WTC11 (cell line): Measurements from ENCODE around the gene POC1A. TPM values are rescaled to one million over a fixed set of nuclear protein-coding genes. Genes with fewer than 3 reads are reported as not detected.

Experiments
- ATAC-seq: fragments of 200-7000 bp; cut with Tn5 transposase; 2 replicates; pipeline ENCODE4 v1.10.0; 2021; ENCODE audit warnings: mild to moderate bottlenecking, moderate library complexity
- CTCF ChIA-PET: fragments of 300-600 bp; sonication (Branson Sonifier 250); formaldehyde crosslinking; loops from one replicate; lab custom pipeline; 2021; ENCODE audit warnings: antibody characterized with exemption; lab: Charles Lee
- POLR2A ChIA-PET: fragments of 350-600 bp; sonication (Branson Sonifier 250); formaldehyde crosslinking; loops from one replicate; lab custom pipeline; 2021; ENCODE audit warnings: antibody characterized with exemption; lab: Charles Lee
- DNase-seq: peaks from one replicate; pipeline ENCODE4 v3.0.0; 2021; ENCODE audit warnings: low spot score
- H3K27ac Mint-ChIP-seq: 2 replicates; pipeline ENCODE4 v1.8.0; 2021; ENCODE audit warnings: mixed read lengths
- H3K27me3 Mint-ChIP-seq: 2 replicates; pipeline ENCODE4 v1.8.0; 2021; ENCODE audit warnings: low read depth, mild to moderate bottlenecking, moderate library complexity, mixed read lengths
- H3K36me3 Mint-ChIP-seq: 2 replicates; pipeline ENCODE4 v1.8.0; 2021; ENCODE audit warnings: mixed read lengths
- H3K4me1 Mint-ChIP-seq: 2 replicates; pipeline ENCODE4 v1.8.0; 2022; ENCODE audit warnings: mixed read lengths
- H3K4me3 Mint-ChIP-seq: 2 replicates; pipeline ENCODE4 v1.8.0; 2021; ENCODE audit warnings: mild to moderate bottlenecking, moderate library complexity, mixed read lengths
- H3K9me3 Mint-ChIP-seq: 2 replicates; pipeline ENCODE4 v1.8.0; 2021; ENCODE audit warnings: mixed read lengths
- AFF4 ChIP-seq: sonication (generic); formaldehyde crosslinking; IDR thresholded peaks from 2 replicates; pipeline ENCODE4 v1.8.1; 2023; ENCODE audit warnings: mild to moderate bottlenecking, missing genetic modification reagents, borderline replicate concordance
- ATF6 ChIP-seq: sonication (generic); formaldehyde crosslinking; IDR thresholded peaks from 2 replicates; pipeline ENCODE4 v1.8.1; 2023; ENCODE audit warnings: mild to moderate bottlenecking, missing genetic modification reagents
- CDX4 ChIP-seq: fragments of 250-450 bp; sonication (Bioruptor Pico); IDR thresholded peaks from 2 replicates; pipeline ENCODE4 v1.9.0; 2021; ENCODE audit warnings: moderate library complexity, mild to moderate bottlenecking, inconsistent platforms, borderline replicate concordance
- CREB1 ChIP-seq: sonication (generic); formaldehyde crosslinking; IDR thresholded peaks from 2 replicates; pipeline ENCODE4 v1.8.0; 2023; ENCODE audit warnings: mild to moderate bottlenecking, missing genetic modification reagents
- CREM ChIP-seq: sonication (generic); formaldehyde crosslinking; IDR thresholded peaks from 2 replicates; pipeline ENCODE4 v1.8.1; 2022; ENCODE audit warnings: mild to moderate bottlenecking, missing genetic modification reagents, moderate library complexity
- ELF4 ChIP-seq: sonication (generic); formaldehyde crosslinking; IDR thresholded peaks from 2 replicates; pipeline ENCODE4 v1.8.1; 2022; ENCODE audit warnings: low read depth, mild to moderate bottlenecking, moderate library complexity, missing genetic modification reagents
- EMX1 ChIP-seq: fragments of 250-450 bp; sonication (Bioruptor Pico); IDR thresholded peaks from 2 replicates; pipeline ENCODE4 v1.8.0; 2021; ENCODE audit warnings: mild to moderate bottlenecking
- ESRRA ChIP-seq: sonication (generic); formaldehyde crosslinking; IDR thresholded peaks from 2 replicates; pipeline ENCODE4 v1.8.1; 2022; ENCODE audit warnings: mild to moderate bottlenecking, missing genetic modification reagents, borderline replicate concordance
- FOXP1 ChIP-seq: sonication (generic); formaldehyde crosslinking; IDR thresholded peaks from 2 replicates; pipeline ENCODE4 v1.8.0; 2022; ENCODE audit warnings: missing genetic modification reagents, mild to moderate bottlenecking, moderate library complexity, borderline replicate concordance
- GTF2I ChIP-seq: fragments of 250-450 bp; sonication (Bioruptor Pico); conservative IDR thresholded peaks from 2 replicates; pipeline ENCODE4 v1.4.0; 2021; ENCODE audit warnings: mild to moderate bottlenecking
- MAX ChIP-seq: sonication (generic); formaldehyde crosslinking; IDR thresholded peaks from 2 replicates; pipeline ENCODE4 v1.8.0; 2022; ENCODE audit warnings: mild to moderate bottlenecking, missing genetic modification reagents
- NFE2L1 ChIP-seq: sonication (generic); formaldehyde crosslinking; IDR thresholded peaks from 2 replicates; pipeline ENCODE4 v1.8.1; 2023; ENCODE audit warnings: missing genetic modification reagents
- PRDM15 ChIP-seq: sonication (generic); formaldehyde crosslinking; IDR thresholded peaks from 2 replicates; pipeline ENCODE4 v1.8.0; 2022; ENCODE audit warnings: missing genetic modification reagents
- RELA ChIP-seq: sonication (generic); formaldehyde crosslinking; IDR thresholded peaks from 2 replicates; pipeline ENCODE4 v1.8.1; 2022; ENCODE audit warnings: missing genetic modification reagents, mild to moderate bottlenecking, borderline replicate concordance
- SP1 ChIP-seq: sonication (generic); formaldehyde crosslinking; conservative IDR thresholded peaks from 2 replicates; pipeline ENCODE4 v1.8.1; 2022; ENCODE audit warnings: missing genetic modification reagents
- TEAD4 ChIP-seq: sonication (generic); formaldehyde crosslinking; IDR thresholded peaks from 2 replicates; pipeline ENCODE4 v1.8.0; 2022; ENCODE audit warnings: mild to moderate bottlenecking, missing genetic modification reagents
- ZMAT4 ChIP-seq: fragments of 250-450 bp; sonication (Bioruptor Pico); IDR thresholded peaks from 2 replicates; pipeline ENCODE4 v1.9.0; 2021; ENCODE audit warnings: mild to moderate bottlenecking
- ZNF232 ChIP-seq: sonication (generic); formaldehyde crosslinking; IDR thresholded peaks from 2 replicates; pipeline ENCODE4 v1.8.0; 2022; ENCODE audit warnings: mild to moderate bottlenecking, missing genetic modification reagents
- ZNF263 ChIP-seq: sonication (generic); formaldehyde crosslinking; IDR thresholded peaks from 2 replicates; pipeline ENCODE4 v1.8.1; 2022; ENCODE audit warnings: low read depth, mild to moderate bottlenecking, moderate library complexity, missing genetic modification reagents
- ZNF416 ChIP-seq: fragments of 250-450 bp; sonication (Bioruptor Pico); IDR thresholded peaks from 2 replicates; pipeline ENCODE4 v1.9.0; 2021; ENCODE audit warnings: mild to moderate bottlenecking, inconsistent platforms
- ZNF532 ChIP-seq: fragments of 250-450 bp; sonication (Bioruptor Pico); IDR thresholded peaks from 2 replicates; pipeline ENCODE4 v1.9.0; 2021; ENCODE audit warnings: mild to moderate bottlenecking, borderline replicate concordance
- total RNA-seq: library from RNA; stranded (reverse); gene quantifications from 3 replicates; pipeline ENCODE4 v1.2.3, GENCODE V29; 2021

Gene POC1A
- total RNA-seq, 1 experiment from 2014 or later = 31.3 TPM

GRCh38 chr3:52112056-52112455, 42.2 kb downstream of the POC1A start:
- Mint-ChIP-seq H3K4me1 (no peaks in the 10 kb centered on the region), H3K27me3 (no peaks in the 10 kb centered on the region), H3K27ac (no peak overlapping the region), H3K9me3 (no peaks in the 10 kb centered on the region), H3K4me3 (no peak overlapping the region), H3K36me3 (peaks cover 24% of the 10 kb centered on the region)
- ChIA-PET POLR2A (no interaction called here), CTCF (no interaction called here)
- no peak for TF ChIP-seq FOXP1 (CRISPR knock-in tag)
- no peak for TF ChIP-seq ATF6 (CRISPR knock-in tag)
- no peak for TF ChIP-seq CDX4
- TF ChIP-seq RELA (CRISPR knock-in tag) = no peak
- no peak for TF ChIP-seq AFF4 (CRISPR knock-in tag)
- TF ChIP-seq ZMAT4 (CRISPR knock-in tag) = no peak
- TF ChIP-seq PRDM15 (CRISPR knock-in tag) = no peak
- TF ChIP-seq SP1 (CRISPR knock-in tag) = no peak
- TF ChIP-seq EMX1 (CRISPR knock-in tag) = no peak
- no peak for TF ChIP-seq ZNF263 (CRISPR knock-in tag)
- no peak for ATAC-seq
- DNase-seq = no peak

- DNase-seq (no peak), ATAC-seq (no peak)
- Mint-ChIP-seq H3K4me3 (no peak overlapping the region), H3K27me3 (no peaks in the 10 kb centered on the region), H3K4me1 (peaks cover 3% of the 10 kb centered on the region; the same call in 1 of the 2 replicates), H3K9me3 (no peaks in the 10 kb centered on the region), H3K36me3 (peaks cover 25% of the 10 kb centered on the region), H3K27ac (no peak overlapping the region)
- CTCF ChIA-PET = interaction anchor here (1.7 kb wide), 1 partner anchor 101 kb away, joined by 4 read pairs; no protein-coding TSS in a partner anchor
- POLR2A ChIA-PET = no interaction called here
- no peak for TF ChIP-seq ZNF416 (CRISPR knock-in tag)
- TF ChIP-seq MAX (CRISPR knock-in tag) = no peak
- TF ChIP-seq ESRRA (CRISPR knock-in tag) = no peak
- no peak for TF ChIP-seq FOXP1 (CRISPR knock-in tag)
- no peak for TF ChIP-seq TEAD4
- TF ChIP-seq ZNF232 (CRISPR knock-in tag) = no peak
- no peak for TF ChIP-seq CREB1 (CRISPR knock-in tag)
- no peak for TF ChIP-seq ZNF532
- no peak for TF ChIP-seq CREM (CRISPR knock-in tag)
- TF ChIP-seq GTF2I (CRISPR knock-in tag) = no peak
- TF ChIP-seq SP1 (CRISPR knock-in tag) = no peak
- no peak for TF ChIP-seq NFE2L1 (CRISPR knock-in tag)
- TF ChIP-seq ELF4 = no peak
Observed at GRCh38 chr3:52110502-52110901, 43.7 kb downstream of the POC1A start.
